Keratinocyte (primary cell): Measurements from ENCODE around the gene CFAP53. TPM values are rescaled to one million over a fixed set of nuclear protein-coding genes. Genes with fewer than 3 reads are reported as not detected.

Experiments used
- DNase-seq: peaks from one replicate; pipeline ENCODE4 v3.0.0-alpha.2; 2011; ENCODE audit warnings: low read depth, missing footprints, low spot score
- FAIRE-seq: peaks from 2 replicates; lab custom pipeline; 2011; peaks lifted over from hg19 to GRCh38; lab: Jason Lieb, UNC
- H2AFZ ChIP-seq: 2 replicates; pipeline ENCODE4 v1.6.0; 2012; ENCODE audit warnings: low read length, control low read depth, inconsistent platforms; ENCODE audit not compliant: control insufficient read depth
- H3K27ac ChIP-seq: 2 replicates; pipeline ENCODE4 v1.5.1; 2011; ENCODE audit warnings: low read length; ENCODE audit not compliant: control insufficient read depth, insufficient read depth
- H3K27me3 ChIP-seq: 3 replicates; pipeline ENCODE4 v1.6.0; 2011; ENCODE audit warnings: low read length; ENCODE audit not compliant: control insufficient read depth, insufficient read depth; ENCODE audit errors: extremely low read depth
- H3K36me3 ChIP-seq, 2 experiments: 2 replicates in 1 of 2; 3 replicates in 1 of 2; pipeline ENCODE4 v1.5.1; 2011; ENCODE audit warnings: low read length in 2 of 2, mild to moderate bottlenecking in 1 of 2; ENCODE audit not compliant: control insufficient read depth in 2 of 2, insufficient read depth in 2 of 2; ENCODE audit errors: extremely low read depth in 1 of 2
- H3K4me1 ChIP-seq: 3 replicates; pipeline ENCODE4 v1.5.1; 2011; ENCODE audit warnings: low read length; ENCODE audit not compliant: control insufficient read depth, insufficient read depth; ENCODE audit errors: extremely low read depth
- H3K4me2 ChIP-seq: 3 replicates; pipeline ENCODE4 v1.6.0; 2011; ENCODE audit warnings: low read depth, low read length; ENCODE audit not compliant: control insufficient read depth, insufficient read depth; ENCODE audit errors: extremely low read depth
- H3K4me3 ChIP-seq, 3 experiments: fragments of 200-600 bp in 1 of 3; sonication (generic) in 1 of 3; 2 replicates in 2 of 3; 3 replicates in 1 of 3; pipeline ENCODE4 v1.5.1; 2011 to 2016; ENCODE audit warnings: low read length in 3 of 3, mild to moderate bottlenecking in 3 of 3, control low read depth in 2 of 3, inconsistent platforms in 1 of 3, low read depth in 1 of 3, mixed read lengths in 1 of 3, mixed run types in 1 of 3, moderate library complexity in 1 of 3; ENCODE audit not compliant: control insufficient read depth in 2 of 3, insufficient read depth in 2 of 3; ENCODE audit errors: extremely low read depth in 1 of 3
- H3K79me2 ChIP-seq: 2 replicates; pipeline ENCODE4 v1.6.0; 2012; ENCODE audit warnings: low read length; ENCODE audit not compliant: control insufficient read depth, insufficient read depth
- H3K9ac ChIP-seq: 3 replicates; pipeline ENCODE4 v1.6.0; 2011; ENCODE audit warnings: low read length; ENCODE audit not compliant: control insufficient read depth, insufficient read depth; ENCODE audit errors: extremely low read depth
- H3K9me1 ChIP-seq: 3 replicates; pipeline ENCODE4 v1.6.0; 2011; ENCODE audit warnings: low read length; ENCODE audit not compliant: control insufficient read depth, insufficient read depth; ENCODE audit errors: extremely low read depth
- H3K9me3 ChIP-seq: 2 replicates; pipeline ENCODE4 v1.5.1; 2012; ENCODE audit warnings: low read depth, low read length; ENCODE audit not compliant: control insufficient read depth
- H4K20me1 ChIP-seq: 3 replicates; pipeline ENCODE4 v1.6.0; 2011; ENCODE audit warnings: low read length; ENCODE audit not compliant: control insufficient read depth, insufficient read depth; ENCODE audit errors: extremely low read depth
- EZH2 ChIP-seq: IDR thresholded peaks from one replicate; pipeline ENCODE4 v1.6.1; 2012; ENCODE audit warnings: inconsistent platforms, mild to moderate bottlenecking, low read length, moderate library complexity
- dilution Hi-C: fragments of 300-500 bp; cut with MboI; formaldehyde crosslinking; loops from one replicate; pipeline ENCODE4 v1.7.0; 2020; ENCODE audit warnings: low sequenced_read_pairs; ENCODE audit not compliant: extremely low pct_ligation_motif_present
- polyA plus RNA-seq, 5 experiments: library from polyadenylated mRNA; depleted of rRNA in 3 of 5; stranded (reverse) in 3 of 5; stranded (forward) in 1 of 5; unstranded in 1 of 5; fragments of >200 nt; gene quantifications; 1 replicate in 1 of 5; 2 replicates in 3 of 5; 3 replicates in 1 of 5; pipeline versions ENCODE4 v1.2.1 to v1.2.3, GENCODE V29; 2011 to 2012; ENCODE audit warnings: missing spikeins in 2 of 5, low read depth in 1 of 5, low replicate concordance in 1 of 5
- TF ChIP-seq, protein P1 (sequence below), 3 experiments: IDR thresholded peaks in 1 of 3; conservative IDR thresholded peaks in 1 of 3; optimal IDR thresholded peaks in 1 of 3; 2 replicates in 2 of 3; 3 replicates in 1 of 3; pipeline versions ENCODE3 to v1.5.1; 2011; ENCODE audit warnings: low read length in 3 of 3, mild to moderate bottlenecking in 3 of 3, moderate library complexity in 2 of 3, control low read depth in 1 of 3, inconsistent platforms in 1 of 3; ENCODE audit not compliant: insufficient read depth in 2 of 3; ENCODE audit errors: extremely low read depth in 1 of 3

Gene CFAP53
- polyA plus RNA-seq, 1 donor (not counting 4 experiments of a cell fraction or from before 2014, with no cell fraction given) = 0.59 TPM

DNA sequence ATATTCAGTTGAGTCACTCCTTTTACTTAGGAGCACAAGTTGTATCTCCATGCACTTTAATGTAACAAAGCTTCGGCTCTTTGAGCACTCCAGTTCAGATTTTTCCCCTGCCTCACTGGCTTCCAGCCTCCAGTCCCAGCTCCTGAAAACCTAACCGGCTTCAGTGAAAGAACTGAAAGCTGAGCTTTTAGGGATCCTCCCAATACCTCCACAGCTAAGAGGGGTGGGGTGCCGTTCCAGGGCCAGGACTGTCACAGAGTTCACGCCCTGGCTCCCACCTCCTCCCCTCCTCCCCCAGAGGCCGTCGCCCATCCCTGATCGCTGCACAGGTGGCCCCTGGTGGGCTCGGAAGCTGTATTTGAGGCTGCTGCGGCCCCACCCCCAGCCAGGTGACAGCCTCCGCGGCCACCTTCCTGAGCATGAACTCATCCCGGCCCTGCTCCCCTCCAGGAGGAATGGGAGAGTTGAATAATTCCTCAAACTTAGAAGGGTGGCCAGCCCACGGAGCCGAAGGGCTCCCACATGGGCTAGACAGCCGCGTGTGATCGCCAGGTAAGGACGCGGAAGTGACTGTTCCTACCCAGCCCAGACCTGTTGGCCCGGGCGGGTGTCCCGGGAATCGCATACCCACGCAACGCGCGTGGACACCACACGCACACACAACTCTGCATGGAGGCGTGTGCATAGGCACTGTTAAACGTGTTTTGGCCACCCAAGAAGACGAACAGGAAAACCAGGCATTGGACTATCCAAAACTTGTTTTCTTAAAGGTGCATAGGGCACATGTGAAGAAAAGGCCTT is 73.1 kb downstream of the CFAP53 start:
- Histone ChIP-seq H3K9me3 (no peaks in the 10 kb centered on the region), H3K79me2 (no peaks in the 10 kb centered on the region), H4K20me1 (no peaks in the 10 kb centered on the region), H3K4me2 (peak overlapping the region; percentile 27), H2AFZ (no peak overlapping the region), H3K9ac (no peak overlapping the region), H3K36me3 (no peaks in the 10 kb centered on the region), H3K4me3 (peak overlapping the region in 2 of 3 experiments; percentile 11 to 49), H3K9me1 (no peaks in the 10 kb centered on the region), H3K27me3 (peaks cover 47% of the 10 kb centered on the region), H3K27ac (no peak overlapping the region), H3K4me1 (peaks cover 7% of the 10 kb centered on the region)
- DNase-seq (no peak), FAIRE-seq (no peak)
- TF ChIP-seq EZH2 = peak; percentile 65
- TF ChIP-seq, protein P1, sequence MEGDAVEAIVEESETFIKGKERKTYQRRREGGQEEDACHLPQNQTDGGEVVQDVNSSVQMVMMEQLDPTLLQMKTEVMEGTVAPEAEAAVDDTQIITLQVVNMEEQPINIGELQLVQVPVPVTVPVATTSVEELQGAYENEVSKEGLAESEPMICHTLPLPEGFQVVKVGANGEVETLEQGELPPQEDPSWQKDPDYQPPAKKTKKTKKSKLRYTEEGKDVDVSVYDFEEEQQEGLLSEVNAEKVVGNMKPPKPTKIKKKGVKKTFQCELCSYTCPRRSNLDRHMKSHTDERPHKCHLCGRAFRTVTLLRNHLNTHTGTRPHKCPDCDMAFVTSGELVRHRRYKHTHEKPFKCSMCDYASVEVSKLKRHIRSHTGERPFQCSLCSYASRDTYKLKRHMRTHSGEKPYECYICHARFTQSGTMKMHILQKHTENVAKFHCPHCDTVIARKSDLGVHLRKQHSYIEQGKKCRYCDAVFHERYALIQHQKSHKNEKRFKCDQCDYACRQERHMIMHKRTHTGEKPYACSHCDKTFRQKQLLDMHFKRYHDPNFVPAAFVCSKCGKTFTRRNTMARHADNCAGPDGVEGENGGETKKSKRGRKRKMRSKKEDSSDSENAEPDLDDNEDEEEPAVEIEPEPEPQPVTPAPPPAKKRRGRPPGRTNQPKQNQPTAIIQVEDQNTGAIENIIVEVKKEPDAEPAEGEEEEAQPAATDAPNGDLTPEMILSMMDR (optimal IDR thresholded peaks at IDR 0.05 in 1 of 3, IDR thresholded peaks at IDR 0.05 in 1 of 3, conservative IDR thresholded peaks at IDR 0.05 in 1 of 3; ENCODE audit: extremely low read depth in 1 of 3, insufficient read depth in 2 of 3, low read length in 3 of 3) = no peak
- dilution Hi-C loops = no loop called here

DNA sequence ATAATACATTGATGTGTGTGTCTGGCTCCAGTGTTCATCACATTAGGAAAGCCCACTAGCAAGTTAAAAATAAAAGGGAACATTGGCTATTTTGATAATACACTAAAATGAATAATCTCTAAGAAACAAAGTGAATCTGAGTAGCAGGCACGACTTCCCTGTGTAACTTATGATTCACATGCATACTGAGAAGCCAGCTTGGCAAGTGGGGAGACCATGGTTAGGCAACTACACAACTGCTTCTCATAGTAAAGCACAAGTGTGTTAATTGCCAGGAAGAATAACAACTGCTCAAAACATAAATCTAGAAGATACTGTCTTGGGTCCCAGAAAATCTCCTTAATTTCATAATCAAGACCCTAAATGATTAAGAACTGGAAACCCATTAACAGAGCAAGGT is 75.4 kb downstream of the CFAP53 start:
- no peak for FAIRE-seq
- H3K9ac ChIP-seq = no peak overlapping the region

More for the DNA sequence above, 75.4 kb downstream of the CFAP53 start:
- H3K9me3 ChIP-seq = no peaks in the 10 kb centered on the region
- H3K4me3 ChIP-seq = no peak overlapping the region
- H3K27ac ChIP-seq = no peak overlapping the region
- TF ChIP-seq, protein P1 (optimal IDR thresholded peaks at IDR 0.05 in 1 of 3, IDR thresholded peaks at IDR 0.05 in 1 of 3, conservative IDR thresholded peaks at IDR 0.05 in 1 of 3; ENCODE audit: extremely low read depth in 1 of 3, insufficient read depth in 2 of 3, low read length in 3 of 3) = no peak
- TF ChIP-seq EZH2 = no peak
- H4K20me1 ChIP-seq = no peaks in the 10 kb centered on the region
- H3K4me2 ChIP-seq = no peak overlapping the region
- peaks cover 7% of the 10 kb centered on the region for H3K4me1 ChIP-seq
- H3K36me3 ChIP-seq = no peaks in the 10 kb centered on the region
- dilution Hi-C loops = no loop called here
- H3K27me3 ChIP-seq = peaks cover 38% of the 10 kb centered on the region
- H2AFZ ChIP-seq = no peak overlapping the region
- no peaks in the 10 kb centered on the region for H3K79me2 ChIP-seq
- H3K9me1 ChIP-seq = no peaks in the 10 kb centered on the region
- no peak for DNase-seq
